HG02884 (cell line): Measurements from ENCODE around the gene SPATA9.

ENCODE experiments used
- ATAC-seq: cut with Tn5 transposase; IDR thresholded peaks from one replicate; pipeline ENCODE4 v1.9.1; 2021; ENCODE audit warnings: mild to moderate bottlenecking, moderate library complexity; ENCODE audit not compliant: unreplicated experiment

The SPATA9 gene

DNA sequence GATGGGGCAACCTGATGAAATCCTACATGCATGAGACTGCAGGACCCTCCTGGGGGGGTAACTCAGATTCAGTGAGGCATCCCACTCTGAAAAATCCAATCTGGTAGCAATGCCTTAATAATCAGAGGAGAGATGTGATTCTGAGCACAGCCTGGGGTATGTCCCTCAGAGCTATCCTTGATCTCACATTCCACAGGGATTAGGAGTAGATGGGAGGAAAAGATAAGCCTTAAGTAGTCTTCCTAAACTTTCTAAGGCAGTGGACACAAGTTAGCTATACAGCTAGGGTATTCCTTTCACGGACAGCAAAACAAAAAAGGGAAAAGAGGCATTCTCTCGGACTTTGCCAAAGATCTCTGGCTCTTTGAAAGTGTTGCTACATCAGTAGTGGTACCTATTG lies 3.9 kb upstream of the SPATA9 start:
- ATAC-seq: no peak

DNA sequence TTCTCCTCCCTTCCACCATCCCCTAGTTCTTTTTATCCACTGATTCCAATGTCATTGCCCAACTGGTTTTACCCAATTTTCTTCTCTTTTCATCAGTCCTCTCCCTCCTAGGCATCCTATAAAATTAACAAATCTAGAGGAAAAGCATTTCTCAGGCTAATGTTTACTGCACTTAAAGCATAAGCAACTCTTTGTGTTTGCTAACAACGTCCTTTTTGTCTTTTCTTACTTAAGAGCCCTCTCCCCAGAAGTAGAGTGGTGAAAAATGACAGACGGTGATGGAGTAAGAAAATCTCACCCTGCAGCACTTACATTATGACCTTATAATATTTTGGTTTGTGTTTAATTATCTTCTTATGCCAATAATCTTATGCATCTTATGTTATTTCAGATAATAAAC lies 1.6 kb upstream of the SPATA9 start:
- no peak for ATAC-seq

GRCh38 chr5:95673081-95673480 lies 9.7 kb downstream of the SPATA9 start:
- ATAC-seq: no peak

DNA sequence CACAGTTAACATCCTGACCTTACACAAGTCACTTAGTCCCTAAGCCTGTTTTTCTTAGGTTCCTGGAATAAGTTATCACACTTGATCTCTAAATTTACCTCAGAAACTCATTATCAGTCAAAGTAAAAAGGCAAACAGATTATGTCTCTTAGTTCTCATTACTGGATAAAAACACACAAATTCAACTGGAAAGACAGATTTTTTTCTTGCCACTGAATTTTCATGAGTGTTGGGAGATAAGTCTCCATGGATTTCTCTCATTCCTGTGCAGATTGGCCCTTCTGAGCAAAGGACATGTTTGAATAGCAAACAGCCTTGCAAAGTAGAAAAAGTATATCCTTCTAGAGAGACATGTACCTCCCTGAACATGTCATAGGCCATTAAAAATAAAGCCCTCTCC lies 10.2 kb downstream of the SPATA9 start:
- no peak for ATAC-seq

GRCh38 chr5:95671826-95672225 lies 11.0 kb downstream of the SPATA9 start:
- no peak for ATAC-seq

DNA sequence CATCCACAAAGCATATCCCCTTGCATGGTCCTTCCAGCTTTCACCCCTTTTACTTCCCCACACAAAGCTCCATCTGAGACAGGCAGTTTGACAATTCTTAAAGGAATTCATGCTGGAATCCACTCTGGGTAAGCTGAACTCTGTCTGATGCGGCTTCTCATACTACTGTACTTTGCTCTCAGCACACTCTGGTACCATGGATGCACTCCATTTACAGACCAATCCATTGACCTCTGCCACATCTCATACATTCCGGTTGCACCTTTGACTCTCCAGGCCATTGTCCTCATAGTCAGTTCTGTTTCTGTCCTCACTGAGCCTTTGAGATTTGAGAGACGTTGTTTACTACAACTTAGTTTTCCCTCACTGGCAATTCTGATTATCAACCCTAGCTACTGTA lies 12.2 kb downstream of the SPATA9 start:
- ATAC-seq: no peak

- ATAC-seq: no peak
Observed at GRCh38 chr5:95669985-95670384, 12.8 kb downstream of the SPATA9 start.

DNA sequence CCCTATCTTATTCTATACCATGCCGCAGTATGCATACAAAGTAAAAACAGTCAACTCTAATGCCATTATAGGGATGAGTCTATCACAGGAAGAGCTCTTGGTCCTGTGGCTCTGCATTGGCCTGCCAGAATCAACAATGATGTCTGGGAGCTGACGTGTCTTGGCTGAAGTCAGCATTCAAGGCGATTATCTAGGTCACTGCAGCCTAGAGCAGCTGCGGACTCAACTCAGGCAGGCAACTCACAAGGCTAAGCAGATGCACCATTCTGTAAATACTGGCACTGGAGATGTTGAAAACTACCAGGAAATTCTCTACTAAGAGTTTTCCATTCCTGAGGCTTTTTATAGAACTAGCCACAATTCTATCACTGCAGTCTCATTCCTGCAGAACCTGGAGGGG lies 13.3 kb downstream of the SPATA9 start:
- no peak for ATAC-seq

GRCh38 chr5:95668728-95669127 lies 14.1 kb downstream of the SPATA9 start:
- no peak for ATAC-seq

- ATAC-seq: no peak
Observed at GRCh38 chr5:95668216-95668615, 14.6 kb downstream of the SPATA9 start.

DNA sequence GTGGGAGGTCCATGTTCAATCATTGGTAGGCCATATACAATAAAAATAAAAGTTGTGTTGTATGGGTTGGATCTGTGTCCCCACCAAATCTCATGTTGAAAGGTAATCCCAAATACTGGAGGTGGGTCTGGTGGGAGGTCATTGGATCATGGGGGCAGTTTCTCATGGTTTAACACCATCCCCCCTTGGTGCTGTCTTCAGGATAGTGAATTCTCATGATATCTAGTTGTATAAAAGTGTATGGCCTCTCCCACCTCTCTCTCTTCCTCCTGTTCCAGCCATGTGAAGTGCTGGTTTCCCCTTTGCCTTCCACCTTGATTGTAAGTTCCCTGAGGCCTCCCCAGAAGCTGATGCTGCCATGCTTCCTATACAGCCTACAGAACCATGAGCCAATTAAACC lies 15.1 kb downstream of the SPATA9 start:
- ATAC-seq: no peak

- ATAC-seq: no peak
Observed at GRCh38 chr5:95667061-95667618, 15.7 kb downstream of the SPATA9 start.

DNA sequence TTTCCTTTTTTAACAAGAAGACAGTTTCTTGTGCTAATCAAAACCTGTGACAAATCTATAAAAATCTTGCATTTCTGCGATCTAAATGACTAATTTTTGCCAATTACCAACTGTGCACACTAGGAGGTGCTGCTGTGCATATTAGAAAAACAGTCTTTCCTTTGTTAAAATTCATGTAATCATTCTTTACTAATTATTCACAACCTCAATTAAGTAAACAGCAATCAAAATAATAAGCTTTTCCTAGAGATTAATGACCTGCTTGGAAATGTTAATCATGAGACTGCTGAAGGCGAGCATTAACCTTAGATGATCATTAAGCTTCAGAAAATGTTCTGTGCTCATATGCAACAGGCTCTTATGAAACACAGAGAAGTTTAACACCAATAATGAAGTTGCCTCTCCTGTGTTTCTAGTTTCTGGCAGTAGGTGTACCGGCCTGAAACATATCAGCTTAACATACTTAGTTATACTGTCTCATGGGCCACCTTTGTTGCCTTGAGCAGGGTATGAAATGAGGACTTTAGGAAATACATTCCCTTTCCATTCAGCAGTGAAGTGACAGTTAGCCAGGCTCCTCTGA lies 18.5 kb downstream of the SPATA9 start:
- ATAC-seq: no peak

- ATAC-seq: no peak
Observed at GRCh38 chr5:95662946-95663345, 19.8 kb downstream of the SPATA9 start.

DNA sequence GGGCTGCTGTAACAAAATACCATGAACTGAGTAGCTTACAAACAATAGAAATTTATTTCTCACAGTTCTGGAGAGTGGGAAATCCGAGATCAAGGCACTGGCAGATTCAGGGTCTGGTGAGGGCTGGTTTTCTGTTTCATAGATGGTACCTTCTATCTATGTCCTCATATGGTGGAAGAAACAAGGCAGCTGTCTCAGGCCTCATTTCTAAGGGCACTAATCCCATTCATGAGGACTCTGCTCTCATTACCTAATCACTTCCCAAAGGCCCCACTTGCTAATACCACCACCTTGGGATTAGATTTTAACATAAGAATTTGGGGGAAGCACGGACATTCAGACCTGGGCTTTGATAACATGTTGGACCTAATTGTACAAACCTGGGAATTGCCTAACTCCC lies 22.7 kb downstream of the SPATA9 start:
- no peak for ATAC-seq

- no peak for ATAC-seq
Observed at GRCh38 chr5:95655575-95655974, 27.2 kb downstream of the SPATA9 start.

DNA sequence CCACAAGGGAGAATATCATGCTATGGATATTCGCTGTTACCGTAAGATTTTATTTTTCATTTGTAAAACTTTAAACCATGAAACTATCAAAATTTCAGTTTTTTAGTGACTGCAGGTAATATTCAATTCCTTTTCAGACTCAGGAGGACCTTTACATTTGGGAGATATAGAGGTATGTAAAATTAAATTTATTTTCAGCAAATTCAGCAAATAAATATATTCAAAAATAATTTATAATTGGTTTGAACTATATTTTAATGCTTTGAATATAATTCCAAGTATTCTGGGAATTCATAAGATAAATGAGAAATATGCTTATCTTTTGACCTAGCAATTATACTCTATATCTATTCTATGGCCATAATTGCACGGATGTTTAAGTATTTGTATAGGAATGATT lies 28.6 kb downstream of the SPATA9 start:
- no peak for ATAC-seq

DNA sequence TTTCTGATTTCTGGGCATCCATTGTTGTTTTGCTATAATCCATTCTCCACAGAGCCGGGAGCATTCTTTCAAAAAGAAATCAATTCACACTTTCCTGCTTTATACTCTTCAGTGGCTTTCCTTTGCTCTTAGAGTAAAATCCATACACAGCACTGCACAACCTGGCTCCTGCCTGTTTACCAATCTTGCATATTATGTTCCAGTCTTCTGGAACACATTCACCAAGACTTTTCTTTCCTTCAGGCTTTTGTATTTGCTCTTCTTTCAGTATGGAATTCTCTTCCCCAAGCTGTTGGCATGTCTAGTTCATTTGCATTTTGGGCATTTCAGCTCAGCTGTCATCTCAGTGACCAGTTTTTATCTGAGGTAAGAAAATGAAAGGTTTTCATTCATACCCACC lies 29.9 kb downstream of the SPATA9 start:
- no peak for ATAC-seq

DNA sequence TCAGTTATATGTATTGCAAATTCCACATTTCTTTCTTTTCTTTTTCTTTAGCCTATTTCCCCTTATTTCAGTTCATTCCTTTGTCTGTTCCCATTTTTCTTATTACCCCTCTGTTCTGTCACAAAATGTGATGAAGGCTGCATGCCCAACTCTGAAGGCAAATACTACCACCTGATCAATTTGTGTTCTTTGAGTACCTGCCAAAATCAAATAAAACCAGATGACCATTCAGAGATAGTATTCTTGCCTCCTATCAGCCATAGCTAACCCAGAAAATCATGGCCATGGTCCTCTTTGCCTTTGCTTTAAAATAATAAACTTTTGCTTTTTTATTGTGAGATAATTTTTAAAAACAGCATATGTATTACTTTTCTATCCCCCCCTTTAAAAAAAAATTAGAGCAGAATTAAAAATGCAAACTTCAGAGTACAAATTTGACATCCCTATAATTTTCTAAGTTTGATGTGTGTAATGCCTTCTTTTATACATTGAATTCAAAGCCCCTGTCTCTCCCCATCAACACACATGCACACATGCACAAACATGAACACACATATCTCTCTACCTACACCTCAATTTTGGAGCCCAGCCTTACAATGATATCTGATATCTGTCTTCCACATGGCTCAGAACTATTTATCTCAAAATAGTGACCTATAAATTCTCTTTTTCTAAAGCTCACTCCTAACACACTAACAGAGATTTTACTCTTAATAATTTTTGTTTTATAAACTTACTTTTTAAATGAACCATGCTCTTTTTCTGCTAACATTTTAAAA lies 32.8 kb downstream of the SPATA9 start:
- ATAC-seq: no peak

DNA sequence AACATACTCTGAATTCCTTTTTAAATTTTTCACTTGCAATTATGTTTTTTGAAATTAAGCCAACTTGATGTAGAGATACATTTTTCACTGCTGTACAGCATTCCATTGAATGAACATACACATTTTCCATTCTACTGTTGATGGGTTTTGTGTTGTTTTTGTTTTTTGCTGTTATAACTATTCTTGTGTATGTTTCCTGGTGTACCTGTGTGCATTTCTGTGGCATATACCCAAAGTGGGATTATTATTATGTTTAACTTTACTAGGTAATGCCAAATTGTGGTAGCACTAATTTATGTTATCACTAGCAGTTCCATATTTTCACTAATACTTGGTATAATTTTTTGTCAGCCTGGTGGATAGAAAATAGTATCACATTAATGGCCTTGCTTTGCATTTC lies 33.5 kb downstream of the SPATA9 start:
- ATAC-seq: no peak

DNA sequence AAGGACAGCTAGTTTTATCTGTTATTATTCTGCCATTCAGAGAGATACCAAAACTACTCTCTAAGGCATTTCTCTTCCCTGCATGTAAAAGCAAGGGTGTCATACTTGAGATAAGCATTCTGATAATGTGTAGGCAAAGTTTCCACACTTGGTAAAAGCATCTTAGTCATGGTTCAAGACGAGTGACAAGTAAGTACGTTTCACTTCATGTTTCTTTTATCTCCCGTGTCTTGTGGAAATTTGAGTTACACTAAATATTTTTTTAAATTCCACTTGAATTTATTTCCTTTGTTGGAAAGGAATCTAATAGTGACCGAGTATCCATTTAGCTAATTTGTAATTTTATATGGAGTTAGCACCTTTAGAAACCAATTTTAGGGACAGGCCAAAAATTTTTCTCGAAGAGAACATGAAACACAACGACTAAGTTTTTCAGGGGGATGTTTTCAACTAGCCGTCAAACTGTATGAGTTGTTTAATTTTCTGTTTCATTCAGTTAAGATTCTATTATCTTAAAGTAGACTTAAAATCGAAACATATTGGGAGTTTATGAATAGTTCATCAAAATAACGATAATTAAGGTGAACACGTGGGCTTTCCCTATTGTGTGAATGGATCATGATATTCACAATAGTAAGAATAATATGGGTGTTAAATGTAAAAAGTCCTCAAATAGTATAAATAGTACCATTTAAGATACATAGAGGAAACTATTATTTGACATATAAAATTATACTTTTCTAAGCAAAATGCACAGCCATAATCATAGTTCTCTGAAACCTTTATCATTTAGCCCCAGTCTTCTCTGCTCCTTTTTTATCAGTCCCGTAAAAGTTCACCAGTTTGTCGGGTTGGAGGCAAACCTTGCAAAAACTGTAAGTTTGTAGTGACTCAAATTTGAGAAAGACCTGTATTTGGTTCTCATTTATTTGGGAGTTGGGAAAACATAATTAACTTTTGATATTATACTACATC lies 34.6 kb downstream of the SPATA9 start:
- ATAC-seq: no peak
